ENCODE data around the gene SYNGR2.

GRCh38 chr17:78120537-78120936, 47.8 kb upstream of the SYNGR2 start:
- TF ChIP-seq EZH2 (IDR thresholded peaks at IDR 0.05; ENCODE audit: low read length) = no peak
- TF ChIP-seq, protein P1, sequence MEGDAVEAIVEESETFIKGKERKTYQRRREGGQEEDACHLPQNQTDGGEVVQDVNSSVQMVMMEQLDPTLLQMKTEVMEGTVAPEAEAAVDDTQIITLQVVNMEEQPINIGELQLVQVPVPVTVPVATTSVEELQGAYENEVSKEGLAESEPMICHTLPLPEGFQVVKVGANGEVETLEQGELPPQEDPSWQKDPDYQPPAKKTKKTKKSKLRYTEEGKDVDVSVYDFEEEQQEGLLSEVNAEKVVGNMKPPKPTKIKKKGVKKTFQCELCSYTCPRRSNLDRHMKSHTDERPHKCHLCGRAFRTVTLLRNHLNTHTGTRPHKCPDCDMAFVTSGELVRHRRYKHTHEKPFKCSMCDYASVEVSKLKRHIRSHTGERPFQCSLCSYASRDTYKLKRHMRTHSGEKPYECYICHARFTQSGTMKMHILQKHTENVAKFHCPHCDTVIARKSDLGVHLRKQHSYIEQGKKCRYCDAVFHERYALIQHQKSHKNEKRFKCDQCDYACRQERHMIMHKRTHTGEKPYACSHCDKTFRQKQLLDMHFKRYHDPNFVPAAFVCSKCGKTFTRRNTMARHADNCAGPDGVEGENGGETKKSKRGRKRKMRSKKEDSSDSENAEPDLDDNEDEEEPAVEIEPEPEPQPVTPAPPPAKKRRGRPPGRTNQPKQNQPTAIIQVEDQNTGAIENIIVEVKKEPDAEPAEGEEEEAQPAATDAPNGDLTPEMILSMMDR (optimal IDR thresholded peaks at IDR 0.05 in 1 of 3, IDR thresholded peaks at IDR 0.05 in 1 of 3, conservative IDR thresholded peaks at IDR 0.05 in 1 of 3; ENCODE audit: extremely low read depth in 1 of 3, insufficient read depth in 2 of 3, low read length in 3 of 3) = no peak
